HG03280 (cell line): ENCODE results near the gene SLA2.
"Not testable (repeated sequence)": the region's sequence is repeated elsewhere in the genome, so short reads cannot be mapped to it uniquely, and the experiment has no call there.

Source experiments
- ATAC-seq: cut with Tn5 transposase; IDR thresholded peaks from one replicate; pipeline ENCODE4 v1.9.1; 2021; ENCODE audit warnings: mild to moderate bottlenecking, moderate library complexity; ENCODE audit not compliant: unreplicated experiment

Gene SLA2, protein sequence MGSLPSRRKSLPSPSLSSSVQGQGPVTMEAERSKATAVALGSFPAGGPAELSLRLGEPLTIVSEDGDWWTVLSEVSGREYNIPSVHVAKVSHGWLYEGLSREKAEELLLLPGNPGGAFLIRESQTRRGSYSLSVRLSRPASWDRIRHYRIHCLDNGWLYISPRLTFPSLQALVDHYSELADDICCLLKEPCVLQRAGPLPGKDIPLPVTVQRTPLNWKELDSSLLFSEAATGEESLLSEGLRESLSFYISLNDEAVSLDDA

DNA sequence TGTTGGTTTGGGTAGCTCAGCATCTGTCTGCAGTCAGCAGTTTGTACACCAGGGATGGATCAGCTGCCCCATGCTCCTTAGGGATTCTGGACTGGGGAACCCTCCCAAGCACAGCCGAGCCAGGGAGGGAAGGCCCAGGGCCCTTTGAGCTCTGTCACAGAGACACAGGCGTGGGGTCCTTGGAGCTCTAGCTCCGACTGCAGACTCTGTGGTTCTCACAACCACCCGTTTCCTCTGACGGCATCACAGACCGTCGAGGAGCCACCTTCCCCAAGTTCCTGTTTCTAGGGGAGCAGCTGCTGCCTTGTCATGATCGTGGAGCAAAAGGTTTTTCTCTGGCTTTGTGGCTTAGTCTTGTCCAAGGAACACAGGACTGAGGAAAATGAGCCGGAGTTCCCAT is at the start of gene SLA2:
Gene SLA2, minus strand, starts transcription at position 199 of the 400 bp plus-strand sequence. CDS start 4,861 bp downstream, outside the sequence.
- ATAC-seq = no peak

DNA sequence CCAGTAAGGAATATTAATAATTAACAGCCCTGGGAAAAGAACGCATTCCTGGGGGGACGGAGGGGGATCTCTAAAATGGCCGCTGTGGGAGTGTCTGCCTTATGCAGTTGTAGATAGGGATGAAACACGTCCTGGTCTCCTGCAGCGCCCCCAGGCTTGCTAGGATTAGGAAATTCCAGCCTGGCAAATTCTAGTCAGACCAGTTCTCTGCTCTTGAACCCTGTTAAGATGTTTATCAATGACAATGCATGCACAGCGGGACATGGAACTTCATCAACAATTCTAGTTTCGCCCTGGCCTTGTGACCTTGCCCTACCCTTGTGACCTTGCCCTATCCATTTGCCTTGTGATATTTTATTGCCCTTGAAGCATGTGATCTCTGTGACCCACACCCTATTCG is 49.5 kb upstream of the SLA2 start:
- not testable (repeated sequence) for ATAC-seq

DNA sequence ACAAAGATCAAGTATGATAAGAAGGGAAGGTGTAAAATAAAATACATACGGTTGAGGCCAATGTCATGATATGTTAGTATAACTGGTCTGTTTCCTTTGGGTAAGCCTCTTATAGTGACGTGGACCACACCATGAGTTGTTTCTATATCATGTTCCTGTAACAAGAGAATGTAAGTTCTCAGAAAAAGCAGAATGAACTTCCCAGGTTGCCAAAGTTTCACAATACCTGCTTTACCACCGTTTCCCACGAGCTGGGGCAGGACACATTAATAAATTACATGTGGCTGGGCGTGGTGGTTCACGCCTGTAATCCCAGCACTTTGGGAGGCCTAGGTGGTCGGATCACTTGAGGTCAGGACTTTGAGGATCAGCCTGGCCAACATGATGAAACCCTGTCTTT is 42.6 kb upstream of the SLA2 start:
- no peak for ATAC-seq

DNA sequence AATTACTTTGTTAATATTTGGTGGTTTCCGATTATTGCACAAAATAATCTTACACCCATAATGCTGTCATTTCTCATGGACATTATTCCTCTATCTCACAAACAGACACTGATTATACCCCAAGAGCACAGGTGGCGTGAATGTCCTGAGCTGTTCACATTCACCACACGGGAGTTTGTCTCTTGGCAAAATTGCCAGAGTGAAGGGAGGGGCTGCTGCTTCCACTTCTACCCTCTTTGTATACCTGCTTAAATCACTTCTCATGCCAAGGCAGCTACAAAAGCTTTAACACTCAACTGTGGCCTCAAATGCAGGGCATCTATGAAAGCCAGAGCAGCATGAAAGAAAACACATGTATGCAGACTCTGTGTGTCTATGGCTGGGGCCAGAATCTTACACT is 41.9 kb upstream of the SLA2 start:
- no peak for ATAC-seq

DNA sequence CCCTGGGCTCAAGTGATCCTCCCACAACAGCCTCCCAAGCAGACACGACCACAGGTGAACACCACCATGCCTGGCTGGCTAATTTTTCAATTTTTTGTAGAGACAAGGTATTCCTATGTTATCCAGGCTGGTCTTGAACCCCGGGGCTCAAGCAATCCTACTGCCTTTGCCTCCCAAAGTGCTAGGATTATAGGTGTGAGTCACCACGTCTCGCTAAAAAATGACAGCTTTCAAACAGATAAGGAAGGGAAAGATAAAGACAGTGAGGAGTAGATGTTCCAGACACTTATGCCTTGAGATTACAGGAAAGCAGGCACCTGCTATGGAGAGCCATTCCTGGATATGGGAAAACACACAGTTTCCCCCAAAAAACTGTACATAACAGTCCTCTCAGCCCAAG is 40.9 kb upstream of the SLA2 start:
- ATAC-seq = no peak

DNA sequence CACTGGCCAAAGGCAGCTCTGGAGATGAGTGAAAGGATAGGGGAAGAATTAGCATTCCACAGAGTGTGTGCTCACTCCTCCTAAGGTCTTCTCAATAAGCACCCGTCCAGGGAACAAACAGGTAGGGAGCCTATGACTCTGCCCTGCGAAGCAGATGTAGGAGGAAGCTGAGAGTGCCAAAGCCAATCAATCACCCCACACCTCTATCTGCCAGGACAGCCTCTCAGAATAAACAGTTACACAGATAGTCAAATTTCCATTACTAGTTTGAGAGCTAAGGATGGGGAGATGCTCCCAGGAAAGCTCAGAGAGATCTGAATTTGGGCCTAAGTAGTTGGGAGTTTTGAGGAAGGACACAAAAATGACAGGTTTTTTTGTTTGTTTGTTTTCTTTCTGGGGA is 40.5 kb upstream of the SLA2 start:
- no peak for ATAC-seq

DNA sequence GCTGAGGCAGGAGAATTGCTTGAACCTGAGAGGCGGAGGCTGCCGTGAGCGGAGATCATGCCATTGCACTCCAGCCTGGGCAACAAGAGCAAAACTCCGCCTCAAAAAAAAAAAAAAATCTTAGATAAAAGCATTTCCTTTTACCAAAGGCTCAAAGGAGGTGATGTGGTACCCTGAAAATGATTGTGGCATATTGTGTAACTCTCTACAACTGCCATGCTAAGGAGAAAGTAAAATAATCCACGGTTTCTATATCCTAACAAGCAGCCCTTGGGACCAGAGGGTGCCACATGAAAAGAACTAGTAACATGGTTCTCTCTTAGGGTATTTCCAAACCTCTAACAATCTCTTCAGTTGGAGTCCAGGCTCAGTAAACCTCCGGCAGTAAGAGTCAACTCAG is 38.8 kb upstream of the SLA2 start:
- ATAC-seq = no peak

DNA sequence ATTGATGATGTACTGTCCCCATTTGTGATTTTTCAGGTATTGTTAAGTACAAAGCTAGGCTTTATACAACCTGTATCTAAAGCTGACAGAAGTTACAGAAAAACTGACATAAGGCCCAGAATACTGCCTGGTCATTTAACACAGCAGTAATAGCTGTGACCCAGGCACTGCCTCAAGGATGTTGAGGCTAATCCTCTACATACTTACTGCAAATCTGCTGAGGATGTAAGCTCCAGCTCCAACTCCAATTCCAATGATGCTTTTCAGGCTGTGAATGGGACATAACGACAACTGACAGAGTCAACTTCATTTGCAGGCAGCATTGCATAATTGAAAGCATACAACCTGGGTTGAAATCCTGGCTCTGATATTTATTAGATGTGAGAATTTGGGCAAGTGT is 36.3 kb upstream of the SLA2 start:
- ATAC-seq = no peak

DNA sequence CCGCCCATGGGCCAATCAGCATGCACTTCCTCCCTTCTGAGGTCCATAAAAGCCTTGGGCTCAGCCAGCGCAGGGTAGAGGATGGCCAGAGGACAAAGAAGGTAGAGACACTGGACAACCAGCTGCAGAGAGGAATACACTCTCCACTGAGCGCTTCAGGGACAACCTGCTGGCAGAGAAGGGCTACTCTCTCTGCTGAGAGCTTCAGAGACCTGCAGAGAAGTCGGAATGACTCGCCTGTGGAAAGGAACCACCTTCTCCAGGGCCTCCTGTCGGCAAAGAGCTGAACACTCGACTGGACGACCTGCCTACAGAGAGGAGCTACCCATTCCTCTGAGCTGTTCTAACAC is 31.4 kb upstream of the SLA2 start:
- no peak for ATAC-seq

DNA sequence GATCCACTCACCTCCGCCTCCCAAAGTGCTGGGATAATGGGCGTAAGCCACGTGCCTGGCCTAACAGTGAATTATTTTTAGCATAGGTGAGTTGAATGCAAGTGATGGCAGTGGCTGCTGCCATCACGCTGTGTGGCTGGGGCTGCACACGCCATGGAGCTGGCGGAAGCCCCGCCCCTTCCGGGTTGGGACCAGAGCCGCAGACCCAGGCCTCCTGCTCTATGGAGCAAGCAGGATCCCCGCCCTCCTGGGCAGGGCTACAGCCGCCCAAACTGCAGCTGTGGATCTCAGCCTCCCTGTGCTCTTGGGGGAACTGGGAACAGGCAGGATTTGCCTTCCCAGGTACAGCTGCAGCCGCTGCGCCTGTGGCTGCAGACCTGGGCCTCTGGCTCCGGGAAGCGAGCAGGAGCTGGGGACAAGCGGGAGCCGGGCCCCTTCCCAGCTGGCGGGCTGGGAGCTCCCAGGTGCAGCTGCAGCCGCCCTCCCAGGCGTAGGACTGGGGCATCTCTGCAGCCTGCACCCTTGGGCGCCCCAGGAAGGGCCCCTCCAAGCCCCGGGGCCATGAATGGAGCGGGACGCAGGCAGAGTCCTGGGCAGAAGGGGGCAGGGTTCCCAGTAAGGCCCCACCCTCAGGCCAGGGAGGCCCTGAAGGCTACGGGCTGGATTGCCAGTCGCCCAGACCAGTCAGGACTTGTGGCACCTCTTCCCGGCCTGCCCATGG is 30.9 kb upstream of the SLA2 start:
- ATAC-seq = no peak

DNA sequence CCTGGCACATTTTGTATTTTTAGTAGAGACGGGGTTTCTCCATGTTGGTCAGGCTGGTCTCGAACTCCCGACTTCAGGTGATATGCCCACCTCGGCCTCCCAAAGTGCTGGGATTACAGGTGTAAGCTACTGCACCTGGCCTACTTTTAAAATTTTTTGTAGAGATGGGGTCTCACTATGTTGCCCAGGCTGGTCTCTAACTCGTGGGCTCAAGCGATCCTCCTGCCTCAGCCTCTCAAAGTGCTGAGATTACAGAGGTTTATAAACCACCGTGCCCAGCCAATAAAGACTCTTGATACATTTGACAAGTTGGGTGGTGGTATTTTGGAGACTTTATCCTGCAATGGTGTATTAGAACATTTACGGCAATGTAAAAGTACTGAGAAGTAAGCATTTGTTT is 29.5 kb upstream of the SLA2 start:
- not testable (repeated sequence) for ATAC-seq

DNA sequence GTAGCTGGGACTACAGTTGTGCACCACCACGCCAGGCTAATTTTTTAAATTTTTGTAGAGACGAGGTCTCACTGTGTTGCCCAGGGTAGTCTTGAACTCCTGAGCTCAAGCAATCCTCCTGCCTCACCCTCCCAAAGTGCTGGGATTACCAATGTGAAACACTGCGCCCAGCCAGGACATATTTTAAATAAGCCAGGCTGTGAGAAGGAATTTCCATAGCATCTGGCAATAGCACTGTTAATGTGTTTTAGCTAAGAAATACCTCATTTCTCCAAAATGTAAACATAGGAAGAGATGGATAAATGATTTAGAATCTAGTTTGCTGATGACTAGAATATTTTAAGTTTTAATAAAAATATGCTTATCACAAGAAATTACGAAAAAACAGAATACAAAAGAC is 27.0 kb upstream of the SLA2 start:
- no peak for ATAC-seq

DNA sequence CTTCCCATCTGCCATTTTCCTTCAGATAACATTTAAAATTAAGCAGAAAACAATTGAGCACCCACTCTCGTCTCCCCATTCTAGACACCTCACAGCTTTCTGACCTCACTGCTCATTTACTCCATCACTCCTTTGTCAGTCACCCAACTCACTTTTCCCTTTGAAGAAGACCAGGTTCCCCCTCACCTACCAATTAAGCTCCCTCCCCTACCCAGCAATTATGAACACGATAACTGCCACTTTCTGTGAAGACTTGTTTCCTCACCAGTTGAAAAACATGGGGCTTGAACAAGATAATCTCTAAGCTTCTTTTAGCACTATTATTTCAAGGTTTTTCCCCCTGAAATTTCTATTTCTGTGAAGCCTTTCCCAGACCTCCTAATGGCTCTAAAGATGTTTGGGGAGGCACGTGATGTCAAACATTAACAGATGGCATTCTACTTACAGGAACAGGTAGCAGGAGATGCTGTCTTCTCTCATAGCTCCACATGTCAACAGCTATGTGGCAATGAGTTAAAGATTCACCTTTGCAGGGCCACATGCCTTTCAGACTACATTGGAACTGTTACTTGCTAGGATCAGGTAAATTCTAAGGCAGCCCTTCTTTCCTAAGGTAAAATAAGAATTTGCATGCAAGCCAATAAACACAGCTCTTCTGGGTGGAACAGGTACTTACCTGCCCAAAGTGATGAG is 24.8 kb upstream of the SLA2 start:
- no peak for ATAC-seq

DNA sequence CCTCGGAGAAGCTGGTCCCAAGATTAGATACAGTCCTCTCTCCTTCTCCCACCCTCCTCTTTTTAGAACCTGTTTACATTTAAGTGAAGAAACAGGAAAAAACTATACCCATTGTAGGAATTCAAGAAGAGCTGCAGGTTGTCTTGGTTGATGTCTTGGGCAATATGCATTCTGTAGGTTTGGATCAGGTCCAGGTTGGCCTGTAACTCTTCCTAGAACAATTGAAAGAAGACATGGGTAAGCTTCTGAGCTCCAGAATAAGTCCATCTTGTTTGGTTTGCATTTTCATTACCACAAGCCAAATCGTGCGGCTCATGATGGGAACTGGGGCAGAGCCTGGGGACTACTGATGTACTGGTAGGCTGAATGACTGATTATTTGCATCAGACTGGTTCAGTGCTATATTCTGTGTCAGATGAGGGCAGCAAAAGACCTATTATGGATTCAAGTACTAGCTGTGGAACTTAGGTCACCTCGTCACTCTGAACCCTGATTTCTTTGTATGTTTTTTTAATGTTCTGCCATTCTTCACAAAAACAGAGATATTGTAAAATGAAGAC is 20.3 kb upstream of the SLA2 start:
- no peak for ATAC-seq

DNA sequence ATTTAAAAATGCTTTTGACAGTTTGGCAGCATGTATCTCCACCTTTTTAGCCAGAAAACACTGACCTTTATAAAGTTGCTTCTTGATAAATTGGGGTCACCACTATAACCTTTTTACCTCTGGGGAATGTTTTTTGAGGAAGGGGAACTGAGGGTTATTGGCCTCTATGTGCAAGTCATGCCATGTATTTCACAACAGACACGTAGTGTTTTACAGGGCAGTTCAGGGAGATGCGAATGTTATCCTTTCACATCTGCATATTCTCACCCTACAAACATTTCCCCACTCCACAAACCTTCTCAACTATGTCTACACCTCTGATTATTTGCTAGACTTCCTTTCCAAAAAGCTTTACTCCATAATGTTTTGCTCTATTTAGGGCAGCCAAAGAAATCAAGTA is 17.0 kb upstream of the SLA2 start:
- ATAC-seq = no peak

DNA sequence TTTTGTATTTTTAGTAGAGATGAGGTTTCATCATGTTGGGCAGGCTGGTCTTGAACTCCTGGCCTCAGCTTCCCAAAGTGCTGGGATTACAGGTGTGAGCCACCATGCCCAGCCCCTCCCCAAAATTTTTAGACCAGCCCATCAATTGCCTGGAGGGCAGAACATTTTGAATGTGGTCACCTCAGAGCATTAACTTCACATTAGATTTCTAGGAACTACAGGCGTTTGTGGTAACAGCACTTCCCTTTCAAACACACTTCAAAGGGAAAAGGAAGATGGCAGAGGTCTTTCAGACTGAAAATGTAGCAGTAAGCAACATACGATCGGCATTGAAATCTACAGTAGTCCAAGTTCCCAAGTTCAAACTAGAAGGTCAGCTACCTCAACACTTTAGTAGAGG is 12.3 kb upstream of the SLA2 start:
- no peak for ATAC-seq

DNA sequence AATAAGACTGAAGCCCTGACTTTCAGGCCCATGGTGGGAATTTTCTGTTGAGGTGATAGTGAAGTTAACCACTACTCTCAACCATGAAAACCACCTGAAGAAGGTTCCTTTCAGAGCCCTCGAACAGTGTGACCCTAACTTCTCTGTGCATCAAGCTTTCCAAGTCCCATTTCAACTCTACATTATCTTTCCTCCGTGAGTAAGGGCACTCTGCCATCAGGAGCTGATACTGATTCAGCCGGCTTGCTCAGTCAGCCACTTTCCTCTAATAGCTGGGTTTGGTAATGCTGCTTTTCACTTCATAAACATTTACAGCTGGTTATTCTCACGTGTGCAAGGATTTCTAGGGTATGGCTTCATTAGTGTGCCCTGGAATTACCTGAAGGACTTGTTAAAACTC is 10.7 kb upstream of the SLA2 start:
- no peak for ATAC-seq

DNA sequence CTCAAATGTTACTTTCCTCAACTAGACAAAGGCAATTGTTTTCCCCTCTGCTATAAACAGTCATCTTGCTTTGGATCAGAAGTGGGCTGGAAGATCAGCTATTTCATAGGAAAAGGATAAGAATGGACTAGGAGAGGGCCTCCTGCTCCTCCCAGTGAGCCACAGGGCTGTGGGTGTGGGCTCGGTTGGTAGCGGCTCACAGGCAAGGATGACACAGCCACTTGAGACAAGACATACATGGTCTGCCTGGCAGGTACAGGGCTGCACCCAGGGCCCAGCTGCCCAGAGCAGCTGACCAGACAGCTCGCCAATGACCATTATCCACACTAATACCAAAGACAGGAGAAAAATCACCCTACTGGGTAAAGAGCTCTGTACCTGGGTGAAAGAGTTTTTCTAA is 9.0 kb upstream of the SLA2 start:
- no peak for ATAC-seq

DNA sequence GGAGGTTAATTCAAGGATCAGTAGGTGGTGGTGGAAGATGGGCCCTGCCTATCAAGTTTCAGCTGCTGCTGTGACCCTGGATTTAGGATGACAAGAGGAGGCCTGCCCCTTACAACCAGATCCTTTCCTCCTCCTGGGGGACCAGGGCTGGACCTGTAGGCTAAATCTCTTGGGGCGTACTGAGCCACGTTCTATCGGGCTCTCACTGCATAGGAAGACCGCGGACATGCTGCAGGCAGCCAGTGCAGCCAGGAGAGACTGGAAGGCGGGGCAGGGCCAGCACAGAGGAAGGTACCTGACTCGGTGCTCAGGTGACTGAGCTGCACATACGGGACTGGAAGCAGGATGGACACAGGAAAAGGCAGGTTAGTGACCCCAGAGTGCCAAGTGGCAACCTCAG is 8.5 kb upstream of the SLA2 start:
- ATAC-seq = no peak

DNA sequence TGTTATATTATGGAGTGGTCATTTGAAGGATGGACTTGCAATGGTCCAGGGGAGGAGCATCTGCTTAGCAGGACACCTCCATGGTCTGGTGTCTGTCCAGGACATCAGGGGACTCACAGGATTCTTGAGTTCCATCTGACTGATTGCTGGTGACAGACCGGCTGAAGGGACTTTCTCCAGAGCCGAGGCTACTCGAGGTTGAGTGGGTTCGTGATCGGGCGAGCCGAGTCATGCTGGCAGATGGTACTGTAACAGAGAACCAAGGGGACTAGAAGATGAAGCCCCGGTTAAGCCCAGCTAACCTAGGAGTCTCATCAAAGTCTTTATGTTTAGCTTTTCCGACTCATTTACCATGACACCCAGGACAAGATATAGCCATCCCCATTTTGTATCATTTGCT is 7.5 kb upstream of the SLA2 start:
- ATAC-seq = no peak

DNA sequence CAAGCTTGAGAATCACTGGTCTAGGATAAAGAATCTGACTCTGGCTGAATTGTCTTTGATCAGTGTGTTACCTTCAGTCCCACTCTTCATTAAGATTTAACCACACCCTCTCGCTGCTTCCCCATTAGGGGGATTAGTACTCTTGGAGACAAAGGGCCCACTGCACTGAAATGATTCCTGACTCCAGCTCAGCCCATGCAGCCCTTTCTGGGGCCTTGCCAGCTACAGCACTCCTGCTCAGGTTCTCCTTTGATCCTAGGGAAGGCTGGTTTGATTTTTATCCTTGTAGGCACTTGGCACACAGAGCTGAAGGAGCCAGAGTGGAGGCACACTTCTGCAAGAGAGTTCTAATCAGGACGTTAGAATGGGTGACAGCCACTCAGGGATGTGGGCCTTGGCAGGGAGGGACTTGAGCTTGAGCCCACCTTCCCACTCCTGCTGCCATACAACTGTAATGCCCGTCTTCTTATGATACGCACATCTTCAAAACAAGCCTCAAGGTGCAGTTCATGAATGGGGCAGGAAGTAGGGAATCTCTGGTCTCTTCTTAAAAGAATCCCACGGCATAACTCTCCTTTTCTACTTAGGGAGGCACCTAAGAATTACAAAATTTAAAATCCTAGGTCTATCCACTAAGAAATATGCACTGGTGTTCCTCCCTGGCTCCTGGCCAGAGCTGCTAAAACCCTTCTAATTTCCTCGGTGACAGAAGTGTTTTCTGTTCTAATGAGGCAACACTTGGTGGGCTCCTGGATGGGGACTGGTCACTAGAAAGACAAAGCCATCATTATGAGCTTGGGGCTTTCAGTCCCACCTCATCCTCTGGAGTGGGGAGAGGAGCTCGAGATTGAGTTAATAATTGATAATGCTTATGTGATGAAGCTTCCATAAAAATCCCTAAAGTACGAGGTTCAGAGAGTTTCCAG is 1.5 kb upstream of the SLA2 start:
- no peak for ATAC-seq
